Esophagus muscularis mucosa (tissue), 4 donors: ENCODE results near the gene SART1. TPM values are rescaled to one million over a fixed set of nuclear protein-coding genes. Genes with fewer than 3 reads are reported as not detected.
"Not testable (repeated sequence)": the region's sequence is repeated elsewhere in the genome, so short reads cannot be mapped to it uniquely, and the experiment has no call there.

ENCODE experiments used
- DNase-seq: peaks from one replicate; pipeline ENCODE4 v3.0.0-alpha.2; 2017; ENCODE audit errors: extremely low spot score
- H3K27ac ChIP-seq, 4 donors: fragments of 200-600 bp; sonication (generic); replicated peaks in 1 of 4; 1 replicate in 3 of 4; 2 replicates in 1 of 4; pipeline ENCODE4 v1.5.1; 2016 to 2019; ENCODE audit warnings: mild to moderate bottlenecking in 1 of 4
- H3K27me3 ChIP-seq, 4 donors: fragments of 200-600 bp; sonication (generic); one replicate each; pipeline versions ENCODE4 v1.5.1 to v1.6.0; 2016 to 2019
- H3K36me3 ChIP-seq, 4 donors: fragments of 200-600 bp; sonication (generic); one replicate each; pipeline ENCODE4 v1.5.1; 2016 to 2019
- H3K4me1 ChIP-seq, 4 donors: fragments of 200-600 bp; sonication (generic); one replicate each; pipeline ENCODE4 v1.5.1; 2016 to 2019
- H3K4me3 ChIP-seq, 4 donors: fragments of 200-600 bp; sonication (generic); 1 replicate in 2 of 4; 2 replicates in 2 of 4; pipeline ENCODE4 v1.5.1; 2016 to 2019; ENCODE audit warnings: mild to moderate bottlenecking in 4 of 4, moderate library complexity in 1 of 4
- H3K9me3 ChIP-seq, 4 donors: fragments of 200-600 bp; sonication (generic); 1 replicate in 3 of 4; 2 replicates in 1 of 4; pipeline ENCODE4 v1.5.1; 2016 to 2019
- CTCF ChIP-seq, 3 experiments: fragments of 200-600 bp in 2 of 3; fragments of 450-650 bp in 1 of 3; sonication (generic) in 2 of 3; IDR thresholded peaks; one replicate each; pipeline ENCODE4 v1.5.1; 2017 to 2019; ENCODE audit warnings: antibody characterized with exemption in 3 of 3, mild to moderate bottlenecking in 2 of 3, moderate library complexity in 1 of 3
- EP300 ChIP-seq: sonication (generic); formaldehyde crosslinking; IDR thresholded peaks from one replicate; pipeline ENCODE4 v1.6.1; 2017; ENCODE audit warnings: antibody characterized with exemption
- POLR2A ChIP-seq: fragments of 450-650 bp; IDR thresholded peaks from one replicate; pipeline ENCODE4 v1.6.1; 2017; ENCODE audit warnings: antibody characterized with exemption, moderate library complexity, mild to moderate bottlenecking, low read depth
- POLR2AphosphoS5 ChIP-seq, 2 donors: sonication (generic); formaldehyde crosslinking; IDR thresholded peaks; one replicate each; pipeline ENCODE4 v1.6.1; 2017; ENCODE audit warnings: antibody characterized with exemption in 2 of 2
- WGBS: methylation state at CpG from one replicate; pipeline ENCODE4 v1.1.5; 2018; 5-methylcytosine and 5-hydroxymethylcytosine counted together
- intact Hi-C: fragments of 100-400 bp; cut with DNase I; formaldehyde crosslinking; loops from one replicate; pipeline ENCODE4 v1.15.1; 2023
- total RNA-seq, 4 donors: library from RNA; depleted of rRNA; stranded (reverse); fragments of >200 nt; gene quantifications; one replicate each; pipeline versions ENCODE4 v1.1.0 to v1.2.1, GENCODE V29; 2016

SART1 gene
- total RNA-seq, 4 donors from 2014 or later: 47.8 to 65.0 (median 58.7) TPM

GRCh38 chr11:65947603-65948125 lies 13.9 kb upstream of the SART1 start:
- no peaks in the 10 kb centered on the region for H3K36me3 ChIP-seq
- H3K9me3 ChIP-seq: no peaks in the 10 kb centered on the region
- intact Hi-C loops: no loop called here
- no peak for DNase-seq
- H3K4me1 ChIP-seq: no peaks in the 10 kb centered on the region
- 85% methylated on average over 12 of the region's 12 CpGs for WGBS
- TF ChIP-seq POLR2A (no peak), EP300 (no peak), POLR2AphosphoS5 (IDR thresholded peaks at IDR 0.05) (no peak), CTCF (IDR thresholded peaks at IDR 0.05) (no peak)
- H3K27ac ChIP-seq: no peak overlapping the region
- H3K27me3 ChIP-seq: peaks cover 0 to 15% (median 0%) of the 10 kb centered on the region in 4 donors
- H3K4me3 ChIP-seq: no peak overlapping the region

- DNase-seq, H3K9me3 ChIP-seq, intact Hi-C loops, H3K4me3 ChIP-seq, H3K4me1 ChIP-seq, H3K36me3 ChIP-seq, H3K27ac ChIP-seq: not testable (repeated sequence)
- H3K27me3 ChIP-seq: peaks cover 0 to 38% (median 3%) of the 10 kb centered on the region in 4 donors
- WGBS: 91% methylated on average over 5 of the region's 5 CpGs
Observed at GRCh38 chr11:65950711-65951110, 10.8 kb upstream of the SART1 start.

- WGBS: 61% methylated on average over 3 of the region's 3 CpGs
- H3K4me1 ChIP-seq, intact Hi-C loops, H3K27ac ChIP-seq, H3K4me3 ChIP-seq, H3K36me3 ChIP-seq, H3K9me3 ChIP-seq, DNase-seq: not testable (repeated sequence)
- H3K27me3 ChIP-seq: peaks cover 0 to 46% (median 4%) of the 10 kb centered on the region in 4 donors
Observed at GRCh38 chr11:65951641-65952040, 9.9 kb upstream of the SART1 start.

GRCh38 chr11:65952052-65952521 lies 9.4 kb upstream of the SART1 start:
- WGBS: 76% methylated on average over 6 of the region's 6 CpGs
- Histone ChIP-seq H3K4me1 (no peaks in the 10 kb centered on the region), H3K27me3 (peaks cover 0 to 46% (median 4%) of the 10 kb centered on the region in 4 donors), H3K36me3 (no peaks in the 10 kb centered on the region), H3K9me3 (no peaks in the 10 kb centered on the region), H3K27ac (no peak overlapping the region), H3K4me3 (no peak overlapping the region)
- intact Hi-C loops: no loop called here
- TF ChIP-seq POLR2A: no peak
- no peak for DNase-seq

- DNase-seq: no peak
- intact Hi-C loops: no loop called here
- Histone ChIP-seq H3K27ac (no peak overlapping the region), H3K36me3 (no peaks in the 10 kb centered on the region), H3K9me3 (no peaks in the 10 kb centered on the region), H3K4me3 (no peak overlapping the region), H3K4me1 (no peaks in the 10 kb centered on the region), H3K27me3 (peaks cover 0 to 40% (median 4%) of the 10 kb centered on the region in 4 donors)
- TF ChIP-seq POLR2AphosphoS5 (IDR thresholded peaks at IDR 0.05) (no peak), CTCF (IDR thresholded peaks at IDR 0.05) (no peak), POLR2A (no peak), EP300 (no peak)
- WGBS: 89% methylated on average over 11 of the region's 20 CpGs
Observed at GRCh38 chr11:65953471-65953870, 8.1 kb upstream of the SART1 start.

- Histone ChIP-seq H3K36me3 (no peaks in the 10 kb centered on the region), H3K4me3 (no peak overlapping the region), H3K27ac (no peak overlapping the region), H3K27me3 (peaks cover 0 to 43% (median 4%) of the 10 kb centered on the region in 4 donors), H3K9me3 (no peaks in the 10 kb centered on the region), H3K4me1 (no peaks in the 10 kb centered on the region)
- 59% methylated on average over 8 of the region's 8 CpGs for WGBS
- intact Hi-C loops: loop anchor here (5.0 kb wide), 1 partner anchor 32 kb away; no protein-coding TSS in a partner anchor
- TF ChIP-seq CTCF (IDR thresholded peaks at IDR 0.05): no peak
- TF ChIP-seq POLR2AphosphoS5 (IDR thresholded peaks at IDR 0.05): no peak
- no peak for TF ChIP-seq EP300
- TF ChIP-seq POLR2A: no peak
- no peak for DNase-seq
Observed at GRCh38 chr11:65954771-65955170, 6.8 kb upstream of the SART1 start.
